ENCODE data around the gene LTF. TPM values are rescaled to one million over a fixed set of nuclear protein-coding genes. Genes with fewer than 3 reads are reported as not detected.

Gene LTF
- total RNA-seq, 1 donor from 2014 or later, result not detected

- POLR2A ChIA-PET, result no interaction called here
- TF ChIP-seq, protein P1, sequence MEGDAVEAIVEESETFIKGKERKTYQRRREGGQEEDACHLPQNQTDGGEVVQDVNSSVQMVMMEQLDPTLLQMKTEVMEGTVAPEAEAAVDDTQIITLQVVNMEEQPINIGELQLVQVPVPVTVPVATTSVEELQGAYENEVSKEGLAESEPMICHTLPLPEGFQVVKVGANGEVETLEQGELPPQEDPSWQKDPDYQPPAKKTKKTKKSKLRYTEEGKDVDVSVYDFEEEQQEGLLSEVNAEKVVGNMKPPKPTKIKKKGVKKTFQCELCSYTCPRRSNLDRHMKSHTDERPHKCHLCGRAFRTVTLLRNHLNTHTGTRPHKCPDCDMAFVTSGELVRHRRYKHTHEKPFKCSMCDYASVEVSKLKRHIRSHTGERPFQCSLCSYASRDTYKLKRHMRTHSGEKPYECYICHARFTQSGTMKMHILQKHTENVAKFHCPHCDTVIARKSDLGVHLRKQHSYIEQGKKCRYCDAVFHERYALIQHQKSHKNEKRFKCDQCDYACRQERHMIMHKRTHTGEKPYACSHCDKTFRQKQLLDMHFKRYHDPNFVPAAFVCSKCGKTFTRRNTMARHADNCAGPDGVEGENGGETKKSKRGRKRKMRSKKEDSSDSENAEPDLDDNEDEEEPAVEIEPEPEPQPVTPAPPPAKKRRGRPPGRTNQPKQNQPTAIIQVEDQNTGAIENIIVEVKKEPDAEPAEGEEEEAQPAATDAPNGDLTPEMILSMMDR (IDR thresholded peaks at IDR 0.05), result no peak
- Mint-ChIP-seq H3K27me3 (peaks cover 18% of the 10 kb centered on the region), H3K4me3 (no peak overlapping the region), H3K4me1 (no peaks in the 10 kb centered on the region), H3K36me3 (ENCODE audit: low read depth) (no peaks in the 10 kb centered on the region), H3K27ac (no peak overlapping the region), H3K9me3 (no peaks in the 10 kb centered on the region)
- CTCF ChIA-PET, result interaction anchor here (1.4 kb wide), 1 partner anchor 8 kb away, joined by 5 read pairs; no protein-coding TSS in a partner anchor
- DNase-seq, result no peak
- ATAC-seq (ENCODE audit: low read depth), result no peak
- intact Hi-C loops (cut with micrococcal nuclease), result no loop called here
Observed at GRCh38 chr3:46480491-46481195, 15.9 kb upstream of the LTF start.

GRCh38 chr3:46479696-46480095 lies 15.0 kb upstream of the LTF start:
- Mint-ChIP-seq H3K9me3 (peaks cover 5% of the 10 kb centered on the region), H3K27me3 (peaks cover 23% of the 10 kb centered on the region), H3K4me3 (no peak overlapping the region), H3K4me1 (no peaks in the 10 kb centered on the region), H3K27ac (no peak overlapping the region), H3K36me3 (ENCODE audit: low read depth) (no peaks in the 10 kb centered on the region)
- ChIA-PET CTCF (interaction anchor here (1.4 kb wide), 1 partner anchor 9 kb away, joined by 5 read pairs; no protein-coding TSS in a partner anchor), POLR2A (no interaction called here)
- intact Hi-C loops (cut with micrococcal nuclease), result no loop called here
- ATAC-seq (ENCODE audit: low read depth), result no peak
- TF ChIP-seq, protein P1 (IDR thresholded peaks at IDR 0.05), result no peak
- no peak for DNase-seq

DNA sequence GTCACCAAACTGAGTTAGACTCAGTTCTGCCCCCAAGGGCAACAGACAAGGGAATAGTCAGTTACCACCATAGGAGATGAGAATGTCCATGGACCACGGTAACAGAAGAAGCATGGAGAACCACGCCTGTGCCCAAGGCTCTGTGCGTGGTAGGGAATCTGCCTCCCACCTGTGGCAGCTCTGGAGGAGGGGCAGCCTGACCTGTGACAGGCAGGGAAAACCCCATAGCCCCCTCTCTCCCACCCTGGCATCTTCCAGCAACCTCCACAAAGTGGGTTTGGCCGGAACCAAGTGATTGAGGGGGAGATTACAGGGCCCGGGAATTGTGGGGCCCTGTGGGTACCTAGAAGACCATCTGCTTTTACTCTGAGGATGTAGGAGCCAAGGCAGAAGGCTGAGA lies 14.3 kb upstream of the LTF start:
- H3K4me3 Mint-ChIP-seq, result no peak overlapping the region
- peaks cover 25% of the 10 kb centered on the region for H3K27me3 Mint-ChIP-seq
- intact Hi-C loops (cut with micrococcal nuclease), result no loop called here
- DNase-seq, result no peak
- no peak for ATAC-seq (ENCODE audit: low read depth)
- H3K4me1 Mint-ChIP-seq, result no peaks in the 10 kb centered on the region
- H3K36me3 Mint-ChIP-seq (ENCODE audit: low read depth), result no peaks in the 10 kb centered on the region
- ChIA-PET CTCF (no interaction called here), POLR2A (no interaction called here)
- TF ChIP-seq, protein P1 (IDR thresholded peaks at IDR 0.05), result no peak
- peaks cover 11% of the 10 kb centered on the region for H3K9me3 Mint-ChIP-seq
- H3K27ac Mint-ChIP-seq, result no peak overlapping the region

DNA sequence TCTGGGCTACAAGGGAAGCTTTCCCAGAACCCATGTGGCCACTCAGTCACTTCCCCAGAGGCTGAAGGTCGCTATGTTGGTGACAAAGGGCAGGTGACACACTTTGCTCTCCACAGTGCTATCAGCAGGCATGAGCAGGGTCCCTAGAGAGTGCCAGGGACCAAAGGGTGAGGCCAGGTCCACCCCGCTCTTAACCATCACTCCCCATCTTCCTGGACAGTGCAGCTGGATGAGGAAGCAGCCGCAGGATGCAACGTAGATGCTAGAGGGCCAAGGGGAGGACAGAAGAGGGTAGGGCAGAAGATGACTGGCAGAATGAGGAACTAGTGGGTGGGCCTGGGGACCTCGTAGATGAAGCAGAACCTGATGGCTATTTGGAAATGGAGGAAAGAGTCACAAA lies 13.6 kb upstream of the LTF start:
- H3K9me3 Mint-ChIP-seq, result peaks cover 11% of the 10 kb centered on the region
- CTCF ChIA-PET, result no interaction called here
- H3K36me3 Mint-ChIP-seq (ENCODE audit: low read depth), result no peaks in the 10 kb centered on the region
- intact Hi-C loops (cut with micrococcal nuclease), result no loop called here
- H3K4me3 Mint-ChIP-seq, result no peak overlapping the region
- no peak overlapping the region for H3K27ac Mint-ChIP-seq
- H3K27me3 Mint-ChIP-seq, result peaks cover 25% of the 10 kb centered on the region
- TF ChIP-seq, protein P1 (IDR thresholded peaks at IDR 0.05), result no peak
- H3K4me1 Mint-ChIP-seq, result no peaks in the 10 kb centered on the region
- no peak for DNase-seq
- POLR2A ChIA-PET, result no interaction called here
- no peak for ATAC-seq (ENCODE audit: low read depth)

- Mint-ChIP-seq H3K27ac (no peak overlapping the region), H3K9me3 (peaks cover 11% of the 10 kb centered on the region), H3K36me3 (ENCODE audit: low read depth) (no peaks in the 10 kb centered on the region), H3K27me3 (peaks cover 28% of the 10 kb centered on the region), H3K4me3 (no peak overlapping the region), H3K4me1 (no peaks in the 10 kb centered on the region)
- no peak for DNase-seq
- POLR2A ChIA-PET, result no interaction called here
- CTCF ChIA-PET, result no interaction called here
- intact Hi-C loops (cut with micrococcal nuclease), result no loop called here
- ATAC-seq (ENCODE audit: low read depth), result no peak
- TF ChIP-seq, protein P1 (IDR thresholded peaks at IDR 0.05), result no peak
Observed at GRCh38 chr3:46477756-46478155, 13.1 kb upstream of the LTF start.

All from activated B cell treated with CpG ODN at 0.5 μM for 24 hours (primary cell).